Prostate gland (tissue), 2 donors: Measurements from ENCODE around the gene FGF12. TPM values are rescaled to one million over a fixed set of nuclear protein-coding genes. Genes with fewer than 3 reads are reported as not detected.
A peak's percentile ranks its signal among the peaks of the same experiment; 100 is the strongest.

ENCODE experiments used
- DNase-seq: peaks from one replicate; pipeline ENCODE4 v3.0.0-alpha.2; 2019; ENCODE audit warnings: low spot score
- H3K27ac ChIP-seq, 2 donors: fragments of 200-600 bp; sonication (generic); 2 replicates each; pipeline ENCODE4 v1.5.1; 2017 to 2019
- H3K27me3 ChIP-seq: fragments of 200-600 bp; sonication (generic); replicated peaks from 2 replicates; pipeline ENCODE4 v1.5.1; 2019; ENCODE audit not compliant: insufficient read depth
- H3K36me3 ChIP-seq, 2 donors: fragments of 200-600 bp; sonication (generic); 1 replicate in 1 of 2; 2 replicates in 1 of 2; pipeline versions ENCODE4 v1.5.1 to v1.8.1; 2017 to 2019
- H3K4me1 ChIP-seq: fragments of 200-600 bp; sonication (generic); replicated peaks from 2 replicates; pipeline ENCODE4 v1.5.1; 2019
- H3K4me3 ChIP-seq, 2 donors: fragments of 200-600 bp; sonication (generic); 2 replicates each; pipeline ENCODE4 v1.5.1; 2017 to 2019
- H3K9me3 ChIP-seq: fragments of 200-600 bp; sonication (generic); 2 replicates; pipeline ENCODE4 v1.5.1; 2017
- POLR2A ChIP-seq: fragments of 450-650 bp; IDR thresholded peaks from one replicate; pipeline ENCODE4 v1.6.1; 2016; ENCODE audit warnings: antibody characterized with exemption, mild to moderate bottlenecking
- POLR2AphosphoS5 ChIP-seq: sonication (generic); formaldehyde crosslinking; IDR thresholded peaks from one replicate; pipeline ENCODE4 v1.6.1; 2017; ENCODE audit warnings: antibody characterized with exemption
- WGBS: methylation state at CpG from one replicate; pipeline ENCODE4 v1.1.5; 2018; 5-methylcytosine and 5-hydroxymethylcytosine counted together
- intact Hi-C: fragments of 100-400 bp; cut with DNase I; formaldehyde crosslinking; loops from one replicate; pipeline ENCODE4 v1.14.2; 2022
- total RNA-seq, 2 donors: library from RNA; depleted of rRNA; stranded (reverse); fragments of >200 nt; gene quantifications; one replicate each; pipeline ENCODE4 v1.1.0, GENCODE V29; 2016
- TF ChIP-seq, protein P1 (sequence below), 4 experiments: fragments of 200-600 bp in 2 of 4; fragments of 450-650 bp in 2 of 4; sonication (generic) in 2 of 4; IDR thresholded peaks; 1 replicate in 3 of 4; 2 replicates in 1 of 4; pipeline ENCODE4 v1.5.1; 2016 to 2019; ENCODE audit warnings: antibody characterized with exemption in 4 of 4, mild to moderate bottlenecking in 2 of 4, moderate library complexity in 2 of 4

FGF12 gene
- total RNA-seq, 2 donors from 2014 or later: 2.4 to 5.7 TPM

DNA sequence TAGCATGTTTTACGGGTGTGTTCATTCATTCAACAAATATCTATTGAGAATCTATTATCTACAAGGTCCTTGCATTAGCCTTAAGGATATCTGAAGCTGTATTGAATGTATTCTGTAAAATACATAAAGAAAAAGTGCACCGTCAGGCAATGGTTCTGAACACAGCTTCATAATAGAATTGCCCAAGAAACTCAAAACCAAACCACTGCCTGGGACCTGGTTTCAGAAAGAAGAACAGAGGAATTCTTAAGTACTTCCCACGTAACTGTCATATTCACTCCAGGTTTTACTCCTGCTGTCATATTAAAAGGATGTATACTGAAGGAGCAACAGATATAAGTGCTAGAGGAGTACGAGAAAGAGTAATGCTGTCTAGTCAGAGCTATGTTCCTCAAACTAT is 115.9 kb downstream of the FGF12 start:
- WGBS: 84% methylated on average over 4 of the region's 4 CpGs

DNA sequence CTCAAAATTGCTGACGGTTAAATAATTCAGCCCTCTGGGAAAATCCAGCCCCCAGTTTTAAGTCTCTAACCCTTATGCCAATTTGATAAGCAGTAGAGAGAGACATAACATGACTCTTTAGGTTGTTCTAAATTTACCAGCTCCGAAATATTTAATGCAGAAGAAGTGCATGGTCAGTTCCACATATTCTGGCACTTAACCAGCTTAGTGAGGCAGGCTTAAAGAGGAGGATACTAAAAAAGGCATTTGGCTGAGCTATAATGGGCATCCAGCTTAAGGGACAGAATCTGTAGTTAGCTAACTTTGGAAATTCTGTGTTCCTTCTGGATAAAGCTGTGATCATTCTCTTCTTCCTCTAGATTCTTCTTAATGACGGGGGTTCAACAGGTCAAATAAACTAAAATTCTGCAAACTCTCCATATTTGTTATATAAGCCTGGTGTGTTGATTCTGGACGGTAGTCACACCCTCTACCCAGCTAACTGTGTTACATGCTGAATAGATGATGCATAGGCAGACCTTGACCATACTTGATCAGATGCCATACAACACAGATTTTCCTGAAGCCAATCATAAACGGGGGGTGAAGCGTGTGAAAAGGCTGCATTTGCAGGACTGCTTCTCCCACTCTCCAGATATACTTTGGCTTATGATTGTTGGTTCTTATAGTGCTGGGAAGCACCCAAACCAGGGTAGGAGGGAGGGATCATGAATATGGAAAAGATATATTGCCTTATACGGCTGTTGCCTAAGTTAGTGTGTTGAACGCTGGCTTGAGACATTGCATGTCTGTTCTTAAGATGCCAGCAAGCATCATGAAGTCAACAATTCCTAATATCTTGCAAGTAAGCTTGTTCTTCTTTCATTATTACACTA is 118.4 kb downstream of the FGF12 start:
- Histone ChIP-seq H3K9me3 (no peaks in the 10 kb centered on the region), H3K27me3 (no peaks in the 10 kb centered on the region), H3K4me1 (no peaks in the 10 kb centered on the region), H3K27ac (no peak overlapping the region), H3K4me3 (no peak overlapping the region), H3K36me3 (no peaks in the 10 kb centered on the region)
- 91% methylated on average over 8 of the region's 8 CpGs for WGBS
- no peak for DNase-seq
- TF ChIP-seq, protein P1, sequence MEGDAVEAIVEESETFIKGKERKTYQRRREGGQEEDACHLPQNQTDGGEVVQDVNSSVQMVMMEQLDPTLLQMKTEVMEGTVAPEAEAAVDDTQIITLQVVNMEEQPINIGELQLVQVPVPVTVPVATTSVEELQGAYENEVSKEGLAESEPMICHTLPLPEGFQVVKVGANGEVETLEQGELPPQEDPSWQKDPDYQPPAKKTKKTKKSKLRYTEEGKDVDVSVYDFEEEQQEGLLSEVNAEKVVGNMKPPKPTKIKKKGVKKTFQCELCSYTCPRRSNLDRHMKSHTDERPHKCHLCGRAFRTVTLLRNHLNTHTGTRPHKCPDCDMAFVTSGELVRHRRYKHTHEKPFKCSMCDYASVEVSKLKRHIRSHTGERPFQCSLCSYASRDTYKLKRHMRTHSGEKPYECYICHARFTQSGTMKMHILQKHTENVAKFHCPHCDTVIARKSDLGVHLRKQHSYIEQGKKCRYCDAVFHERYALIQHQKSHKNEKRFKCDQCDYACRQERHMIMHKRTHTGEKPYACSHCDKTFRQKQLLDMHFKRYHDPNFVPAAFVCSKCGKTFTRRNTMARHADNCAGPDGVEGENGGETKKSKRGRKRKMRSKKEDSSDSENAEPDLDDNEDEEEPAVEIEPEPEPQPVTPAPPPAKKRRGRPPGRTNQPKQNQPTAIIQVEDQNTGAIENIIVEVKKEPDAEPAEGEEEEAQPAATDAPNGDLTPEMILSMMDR (IDR thresholded peaks at IDR 0.05): no peak
- TF ChIP-seq POLR2A (no peak), POLR2AphosphoS5 (no peak)
- intact Hi-C loops: no loop called here

More for the DNA sequence above, 115.9 kb downstream of the FGF12 start:
- Histone ChIP-seq H3K27me3 (no peaks in the 10 kb centered on the region), H3K27ac (no peak overlapping the region), H3K36me3 (no peaks in the 10 kb centered on the region), H3K9me3 (no peaks in the 10 kb centered on the region), H3K4me3 (no peak overlapping the region), H3K4me1 (peaks cover 5% of the 10 kb centered on the region)
- no peak for DNase-seq
- intact Hi-C loops: no loop called here
- TF ChIP-seq, protein P1 (IDR thresholded peaks at IDR 0.05): no peak
- TF ChIP-seq POLR2AphosphoS5 (no peak), POLR2A (no peak)

DNA sequence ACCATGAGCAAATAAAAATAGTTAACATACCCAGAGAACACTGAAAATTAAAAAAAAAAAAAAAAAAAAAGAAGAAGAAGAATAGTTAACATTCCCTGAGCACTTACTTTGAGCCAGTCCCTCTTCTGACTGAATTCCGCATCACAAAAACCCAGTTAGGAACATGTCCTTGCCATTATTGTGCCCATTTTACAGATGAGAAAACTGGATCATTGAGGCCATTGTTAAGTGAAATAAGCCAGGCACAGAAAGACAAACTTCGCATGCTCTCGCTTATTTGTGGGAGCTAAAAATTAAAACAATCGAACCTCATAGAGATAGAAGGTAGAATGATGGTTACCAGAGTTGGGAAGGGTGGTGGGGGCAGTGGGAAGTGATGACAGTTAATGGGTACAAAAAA is 119.5 kb downstream of the FGF12 start:
- Histone ChIP-seq H3K27me3 (no peaks in the 10 kb centered on the region), H3K4me1 (no peaks in the 10 kb centered on the region), H3K36me3 (no peaks in the 10 kb centered on the region), H3K9me3 (no peaks in the 10 kb centered on the region), H3K4me3 (no peak overlapping the region), H3K27ac (no peak overlapping the region)
- TF ChIP-seq POLR2AphosphoS5 (no peak), POLR2A (no peak)
- TF ChIP-seq, protein P1 (IDR thresholded peaks at IDR 0.05): no peak
- intact Hi-C loops: no loop called here
- 96% methylated on average over 4 of the region's 4 CpGs for WGBS
- no peak for DNase-seq

DNA sequence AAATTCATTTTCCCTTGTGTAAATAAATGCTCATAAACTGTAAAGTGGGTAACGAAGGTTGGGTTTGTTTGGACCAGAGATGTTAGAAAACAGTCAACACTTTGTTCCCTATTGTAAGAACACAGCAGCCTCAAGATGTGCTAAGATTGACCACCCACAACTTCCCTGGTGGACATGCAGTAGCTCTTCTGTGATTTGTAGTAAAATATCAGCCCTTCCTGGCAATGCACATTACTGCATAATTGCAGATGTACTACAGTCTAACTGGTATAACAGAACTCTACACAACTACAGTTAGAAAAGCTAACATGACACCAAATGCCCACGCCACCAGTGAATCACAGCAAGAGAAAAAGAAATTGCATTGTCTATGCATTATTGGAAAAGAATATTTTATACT is 129.4 kb downstream of the FGF12 start:
- peaks cover 6% of the 10 kb centered on the region for H3K4me1 ChIP-seq
- no peak for TF ChIP-seq POLR2AphosphoS5
- TF ChIP-seq, protein P1 (IDR thresholded peaks at IDR 0.05): no peak
- H3K27ac ChIP-seq: no peak overlapping the region
- H3K36me3 ChIP-seq: no peaks in the 10 kb centered on the region
- no peak overlapping the region for H3K4me3 ChIP-seq
- H3K9me3 ChIP-seq: no peaks in the 10 kb centered on the region
- intact Hi-C loops: no loop called here
- no peaks in the 10 kb centered on the region for H3K27me3 ChIP-seq
- WGBS: 33% methylated on average over 2 of the region's 2 CpGs
- peak; percentile 5 for DNase-seq

DNA sequence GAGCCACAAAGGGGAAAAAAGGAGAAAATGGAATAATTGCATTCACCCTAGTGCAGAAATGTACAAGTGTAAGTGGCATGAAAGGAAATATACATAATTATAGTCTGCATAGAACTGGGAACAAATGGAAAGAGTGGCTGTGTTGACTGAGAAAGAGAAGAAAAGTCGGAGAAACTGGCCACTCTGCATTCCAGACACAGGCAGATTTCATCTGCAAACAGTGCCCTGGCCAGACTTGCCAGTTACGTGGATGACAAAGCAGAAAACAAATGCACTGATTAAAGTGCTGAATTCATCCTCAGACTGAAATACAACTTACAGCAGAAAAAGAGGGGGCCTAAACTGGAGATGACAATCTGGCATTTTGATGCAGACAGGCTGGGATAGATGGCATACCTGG is 129.8 kb downstream of the FGF12 start:
- intact Hi-C loops: no loop called here
- DNase-seq: peak; percentile 89
- Histone ChIP-seq H3K27me3 (no peaks in the 10 kb centered on the region), H3K4me1 (peaks cover 6% of the 10 kb centered on the region), H3K9me3 (no peaks in the 10 kb centered on the region), H3K36me3 (no peaks in the 10 kb centered on the region), H3K4me3 (no peak overlapping the region), H3K27ac (no peak overlapping the region)
- TF ChIP-seq, protein P1 (IDR thresholded peaks at IDR 0.05): no peak
- peak; percentile 89 for TF ChIP-seq POLR2AphosphoS5
- 40% methylated on average over 2 of the region's 2 CpGs for WGBS
